Karpas-422 (cell line): Measurements from ENCODE around the gene KLF1. TPM values are rescaled to one million over a fixed set of nuclear protein-coding genes. Genes with fewer than 3 reads are reported as not detected.

Experiments used
- DNase-seq: peaks from one replicate; pipeline ENCODE4 v3.0.0-alpha.2; 2015
- H2AFZ ChIP-seq: fragments of 200-600 bp; sonication (generic); 2 replicates; pipeline ENCODE4 v1.6.1; 2014; ENCODE audit warnings: antibody characterized with exemption, low read length, mixed read lengths
- H3K27ac ChIP-seq: fragments of 200-600 bp; sonication (generic); 2 replicates; pipeline ENCODE4 v1.5.1; 2014; ENCODE audit warnings: mild to moderate bottlenecking, low read length, moderate library complexity
- H3K27me3 ChIP-seq: fragments of 200-600 bp; sonication (generic); 2 replicates; pipeline ENCODE4 v1.6.1; 2014; ENCODE audit warnings: low read length, mixed read lengths
- H3K36me3 ChIP-seq: fragments of 200-600 bp; sonication (generic); 2 replicates; pipeline ENCODE4 v1.6.1; 2014; ENCODE audit warnings: low read length, mixed read lengths; ENCODE audit not compliant: insufficient read depth
- H3K4me1 ChIP-seq: fragments of 200-600 bp; sonication (generic); 2 replicates; pipeline ENCODE4 v1.6.1; 2014; ENCODE audit warnings: mild to moderate bottlenecking, low read length, mixed read lengths
- H3K4me2 ChIP-seq: fragments of 200-600 bp; sonication (generic); 2 replicates; pipeline ENCODE4 v1.6.1; 2014; ENCODE audit warnings: low read length, low read depth, mild to moderate bottlenecking; ENCODE audit not compliant: poor library complexity, severe bottlenecking
- H3K4me3 ChIP-seq: fragments of 200-600 bp; sonication (generic); 2 replicates; pipeline ENCODE4 v1.5.1; 2014; ENCODE audit warnings: mild to moderate bottlenecking, antibody characterized with exemption, low read length, mixed read lengths
- H3K79me2 ChIP-seq: fragments of 200-600 bp; sonication (generic); 2 replicates; pipeline ENCODE4 v1.6.1; 2014; ENCODE audit warnings: mild to moderate bottlenecking, low read length, mixed read lengths
- H3K9ac ChIP-seq: fragments of 200-600 bp; sonication (generic); 2 replicates; pipeline ENCODE4 v1.6.0; 2014; ENCODE audit warnings: low read length
- H3K9me2 ChIP-seq: fragments of 200-600 bp; sonication (generic), shearing (Covaris generic); replicated peaks from 2 replicates; pipeline ENCODE4 v1.6.0; 2014; ENCODE audit warnings: mild to moderate bottlenecking, low read length, moderate library complexity; ENCODE audit not compliant: insufficient read depth
- H3K9me3 ChIP-seq: fragments of 300-700, 200-600 bp; sonication (generic); 2 replicates; pipeline ENCODE4 v1.6.1; 2014; ENCODE audit warnings: low read length, mixed read lengths
- H4K20me1 ChIP-seq: fragments of 200-600 bp; sonication (generic); 2 replicates; pipeline ENCODE4 v1.6.1; 2014; ENCODE audit warnings: mild to moderate bottlenecking, antibody characterized with exemption, low read length, low read depth; ENCODE audit not compliant: insufficient read depth
- total RNA-seq: library from RNA; depleted of rRNA; stranded (reverse); fragments of >200 nt; shearing (Covaris generic); gene quantifications from 2 replicates; pipeline ENCODE4 v1.2.3, GENCODE V29; 2014; ENCODE audit warnings: low replicate concordance

Gene KLF1
- total RNA-seq, 1 experiment from 2014 or later, result not detected

DNA sequence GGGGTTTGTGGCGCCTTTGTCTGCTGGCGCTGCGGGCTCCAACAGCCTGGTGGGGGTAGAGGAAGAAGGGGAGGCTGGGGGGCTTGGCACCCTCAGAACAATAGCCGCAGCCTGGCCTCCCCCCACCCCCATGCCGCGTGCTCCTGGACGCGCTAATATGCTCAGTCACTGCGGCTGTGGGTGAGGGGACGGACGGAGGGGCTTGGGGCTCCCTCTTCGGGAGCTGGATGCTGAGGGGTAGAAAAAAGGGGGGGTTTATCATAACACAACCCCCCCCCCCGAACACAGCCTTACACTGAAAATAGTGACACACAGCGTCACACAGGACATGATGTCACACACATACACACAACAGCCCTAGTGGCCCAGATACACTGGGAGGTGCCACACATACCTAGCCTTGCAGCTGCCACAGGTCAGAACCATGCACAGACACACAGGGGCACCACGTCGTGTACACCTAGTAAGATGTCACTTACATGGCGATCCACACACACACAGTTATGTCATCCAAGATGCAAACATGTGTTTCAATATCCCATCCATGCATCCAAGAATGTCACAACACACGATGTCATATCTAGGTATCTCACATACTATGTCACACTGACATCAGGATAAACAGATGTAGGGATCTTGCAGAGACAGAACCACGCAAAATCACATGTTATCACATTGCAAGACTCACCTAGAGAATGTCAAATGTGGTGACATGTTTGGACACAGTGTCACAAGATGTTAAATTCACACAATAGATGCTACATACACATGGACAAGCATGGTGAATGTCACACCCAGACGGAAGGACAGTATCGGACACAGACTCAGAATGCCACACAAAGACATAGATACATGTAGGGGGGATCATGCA lies 47.9 kb downstream of the KLF1 start:
- Histone ChIP-seq H4K20me1 (0 out of 2 replicates have a peak, but pooled peaks cover 4% of the 10 kb centered on the region), H2AFZ (no peak overlapping the region), H3K4me1 (peaks cover 19% of the 10 kb centered on the region), H3K4me3 (peak overlapping the region; percentile 71), H3K36me3 (no peaks in the 10 kb centered on the region), H3K9ac (peak overlapping the region; percentile 67; the same call in 1 of the 2 replicates), H3K9me3 (no peaks in the 10 kb centered on the region), H3K4me2 (peak overlapping the region; percentile 83), H3K27me3 (no peaks in the 10 kb centered on the region), H3K27ac (no peak overlapping the region), H3K79me2 (no peaks in the 10 kb centered on the region), H3K9me2 (no peaks in the 10 kb centered on the region)
- peak; percentile 52 for DNase-seq

DNA sequence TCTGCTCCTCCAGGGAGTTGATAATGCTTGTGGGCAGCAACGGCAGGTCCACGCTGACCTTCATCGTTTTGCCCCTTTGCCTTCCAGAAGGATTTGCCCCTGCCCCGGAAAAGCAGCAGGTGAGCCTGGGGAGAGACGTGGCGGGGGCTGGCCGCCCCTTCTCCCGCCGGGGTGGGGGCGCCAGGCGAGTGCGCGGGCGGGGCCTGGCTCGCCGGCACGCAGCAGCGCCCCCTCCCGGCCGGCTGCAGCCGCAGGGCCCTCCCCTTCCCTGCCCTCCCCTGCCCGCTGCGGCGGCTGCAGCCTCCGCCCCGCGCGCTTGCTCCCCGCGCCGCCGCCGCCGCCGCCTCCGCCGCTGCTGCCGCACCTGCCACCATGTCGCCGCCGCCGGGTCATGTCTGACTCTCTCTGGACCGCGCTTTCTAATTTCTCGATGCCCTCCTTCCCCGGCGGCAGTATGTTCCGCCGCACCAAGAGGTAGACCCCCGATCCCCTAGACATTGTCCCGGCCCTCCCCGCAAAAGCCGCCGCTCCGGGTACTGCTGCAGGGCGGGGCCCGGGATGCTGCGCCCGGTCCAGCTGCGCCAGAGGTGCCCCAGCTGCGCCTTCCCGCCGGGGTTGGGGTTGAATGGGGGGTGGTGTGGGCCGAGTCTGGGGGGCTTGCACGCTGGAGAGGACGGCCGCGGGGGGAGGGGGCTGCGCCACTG lies 48.7 kb downstream of the KLF1 start, which contains the start of gene MAST1:
Gene MAST1, plus strand, starts transcription at position 334 of the 704 bp plus-strand sequence. Its CDS starts 58 bp downstream, at position 392.
- no peaks in the 10 kb centered on the region for H3K27me3 ChIP-seq
- no peaks in the 10 kb centered on the region for H3K9me2 ChIP-seq
- 0 out of 2 replicates have a peak, but pooled peaks cover 4% of the 10 kb centered on the region for H4K20me1 ChIP-seq
- H3K79me2 ChIP-seq, result no peaks in the 10 kb centered on the region
- H3K4me3 ChIP-seq, result peak within 1 kb of the TSS; percentile 71
- H3K9ac ChIP-seq, result peak within 1 kb of the TSS; percentile 67
- H3K4me1 ChIP-seq, result peaks cover 24% of the 10 kb centered on the region
- H2AFZ ChIP-seq, result 0 out of 2 replicates have a peak within 1 kb of the TSS, but pooled peaks have one; percentile 56
- no peak within 1 kb of the TSS for H3K27ac ChIP-seq
- H3K9me3 ChIP-seq, result no peaks in the 10 kb centered on the region
- H3K36me3 ChIP-seq, result no peaks in the 10 kb centered on the region
- peak; percentile 85 for DNase-seq
- H3K4me2 ChIP-seq, result peak within 1 kb of the TSS; percentile 83

DNA sequence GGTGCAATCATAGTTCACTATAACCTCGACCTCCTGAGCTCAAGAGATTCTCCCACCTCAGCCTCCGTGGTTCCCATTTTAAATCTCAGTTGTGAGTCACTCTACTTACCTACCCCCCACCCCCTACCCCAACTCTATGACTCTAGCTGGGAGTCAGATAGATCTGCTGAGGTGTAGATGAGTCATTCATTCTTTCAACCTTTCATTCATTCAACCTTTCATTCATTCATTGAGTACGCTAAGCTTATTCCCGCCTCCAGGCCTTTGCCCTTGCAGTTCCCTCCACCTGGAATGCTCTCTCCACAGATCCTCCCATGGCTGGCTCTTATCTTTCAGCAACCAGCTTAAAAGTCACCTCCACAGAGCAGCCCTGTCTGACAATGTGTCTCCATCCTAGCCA lies 49.8 kb downstream of the KLF1 start:
- Histone ChIP-seq H3K4me2 (no peak overlapping the region), H3K27me3 (no peaks in the 10 kb centered on the region), H3K9ac (no peak overlapping the region), H3K27ac (no peak overlapping the region), H3K9me2 (no peaks in the 10 kb centered on the region), H3K36me3 (no peaks in the 10 kb centered on the region), H2AFZ (no peak overlapping the region), H3K4me3 (no peak overlapping the region), H3K4me1 (peaks cover 33% of the 10 kb centered on the region), H3K79me2 (no peaks in the 10 kb centered on the region), H4K20me1 (0 out of 2 replicates have a peak, but pooled peaks cover 4% of the 10 kb centered on the region), H3K9me3 (no peaks in the 10 kb centered on the region)
- no peak for DNase-seq

DNA sequence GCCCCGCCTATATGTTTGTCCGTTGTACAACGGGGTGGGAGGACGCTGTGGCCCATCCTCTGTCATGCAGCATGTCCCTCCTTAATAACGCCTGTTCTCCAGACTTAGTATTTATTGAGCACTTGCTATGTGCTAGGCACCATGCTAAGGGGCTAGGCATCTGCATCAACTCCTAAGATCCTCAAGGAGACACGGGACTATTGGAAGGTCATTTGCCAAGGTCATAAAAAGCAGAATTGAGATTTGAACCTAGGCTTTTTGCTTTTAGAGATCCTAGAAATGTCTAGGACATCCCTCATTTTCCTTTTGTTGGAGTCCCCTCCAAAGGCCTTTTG lies 50.5 kb downstream of the KLF1 start:
- H4K20me1 ChIP-seq, result 0 out of 2 replicates have a peak, but pooled peaks cover 4% of the 10 kb centered on the region
- no peak for DNase-seq
- no peaks in the 10 kb centered on the region for H3K79me2 ChIP-seq
- H3K9ac ChIP-seq, result no peak overlapping the region
- no peak overlapping the region for H3K4me3 ChIP-seq
- H3K9me3 ChIP-seq, result no peaks in the 10 kb centered on the region
- peaks cover 33% of the 10 kb centered on the region for H3K4me1 ChIP-seq
- no peaks in the 10 kb centered on the region for H3K9me2 ChIP-seq
- no peaks in the 10 kb centered on the region for H3K36me3 ChIP-seq
- H3K4me2 ChIP-seq, result no peak overlapping the region
- H3K27me3 ChIP-seq, result no peaks in the 10 kb centered on the region
- H2AFZ ChIP-seq, result no peak overlapping the region
- no peak overlapping the region for H3K27ac ChIP-seq

DNA sequence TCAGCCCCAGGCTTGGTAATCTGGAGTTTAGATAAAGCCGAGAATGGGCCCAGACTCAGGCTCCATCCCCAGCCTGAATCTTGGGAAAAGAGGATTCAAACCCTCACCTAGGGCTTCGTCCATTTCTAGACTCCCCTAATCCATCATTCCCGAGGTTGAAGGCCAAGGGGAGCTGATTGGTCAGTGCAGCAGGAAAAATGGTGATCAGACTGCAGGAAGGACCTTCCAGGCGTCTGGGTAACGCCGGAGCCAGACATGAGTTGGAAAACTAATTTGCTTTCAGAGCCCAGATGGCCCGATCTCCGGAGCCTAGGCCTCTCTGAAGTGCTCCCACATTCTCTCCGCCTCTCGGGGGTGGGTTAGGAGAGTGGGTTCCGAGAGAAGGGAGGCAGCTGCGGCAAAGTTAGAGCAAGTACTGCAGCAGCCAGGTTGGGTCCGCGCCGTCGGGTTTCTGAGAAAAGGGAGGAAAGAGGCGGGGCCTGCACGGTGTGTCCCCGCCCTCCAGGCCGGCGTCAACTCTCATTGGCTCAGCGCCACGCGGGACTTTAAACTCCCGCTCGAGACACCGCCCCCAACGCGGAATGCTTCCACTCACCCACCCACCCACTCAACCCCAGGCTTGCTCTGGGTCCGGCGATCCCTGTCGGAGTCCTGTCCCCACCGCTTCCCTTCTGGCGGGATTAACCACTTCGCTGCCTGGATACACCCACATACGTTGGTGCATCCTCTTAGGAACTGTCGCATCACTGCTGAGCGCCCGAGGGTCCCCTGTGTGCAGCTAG lies 51.8 kb downstream of the KLF1 start:
- no peaks in the 10 kb centered on the region for H3K36me3 ChIP-seq
- H4K20me1 ChIP-seq, result no peaks in the 10 kb centered on the region
- no peak overlapping the region for H3K9ac ChIP-seq
- DNase-seq, result peak; percentile 78
- H3K27ac ChIP-seq, result no peak overlapping the region
- no peak overlapping the region for H3K4me2 ChIP-seq
- no peak overlapping the region for H2AFZ ChIP-seq
- peaks cover 33% of the 10 kb centered on the region for H3K4me1 ChIP-seq
- no peaks in the 10 kb centered on the region for H3K9me3 ChIP-seq
- no peaks in the 10 kb centered on the region for H3K27me3 ChIP-seq
- no peaks in the 10 kb centered on the region for H3K9me2 ChIP-seq
- no peak overlapping the region for H3K4me3 ChIP-seq
- H3K79me2 ChIP-seq, result no peaks in the 10 kb centered on the region

DNA sequence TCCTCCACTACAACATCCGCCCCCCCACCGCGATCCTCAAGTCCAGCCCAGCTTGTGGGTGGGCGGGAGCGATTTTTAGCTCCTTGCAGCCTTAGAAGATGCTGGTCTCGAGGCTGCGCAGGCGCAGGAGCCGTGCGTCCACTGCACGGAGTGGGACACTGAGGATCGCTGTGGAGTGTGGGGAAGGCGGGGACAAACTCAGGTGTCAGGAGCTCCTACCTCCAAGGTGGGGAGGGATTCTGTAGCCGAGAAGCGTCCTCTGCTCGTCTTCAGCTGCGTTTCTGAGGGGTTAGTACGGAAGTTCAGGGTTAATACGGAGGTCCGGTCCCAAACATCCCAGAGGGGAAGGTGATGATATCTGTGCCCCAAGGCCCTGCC lies 52.4 kb downstream of the KLF1 start, which contains the start of gene RTBDN:
Gene RTBDN, minus strand, starts transcription at position 14 of the 378 bp plus-strand sequence. CDS start 4,600 bp downstream, outside the sequence.
- Histone ChIP-seq H3K27ac (no peak within 1 kb of the TSS), H3K9me2 (no peaks in the 10 kb centered on the region), H3K4me3 (peak within 1 kb of the TSS; percentile 66), H3K9me3 (no peaks in the 10 kb centered on the region), H3K9ac (peak within 1 kb of the TSS; percentile 63), H2AFZ (no peak within 1 kb of the TSS), H3K4me1 (peaks cover 33% of the 10 kb centered on the region), H4K20me1 (no peaks in the 10 kb centered on the region), H3K4me2 (peak within 1 kb of the TSS; percentile 67), H3K36me3 (no peaks in the 10 kb centered on the region), H3K27me3 (no peaks in the 10 kb centered on the region), H3K79me2 (no peaks in the 10 kb centered on the region)
- peak; percentile 51 for DNase-seq
